Caki2 (cell line): ENCODE data around the gene SEMA5A. TPM values are rescaled to one million over a fixed set of nuclear protein-coding genes. Genes with fewer than 3 reads are reported as not detected.
A peak's percentile ranks its signal among the peaks of the same experiment; 100 is the strongest.

ENCODE experiments used
- DNase-seq: peaks from one replicate; pipeline ENCODE4 v3.0.0-alpha.2; 2015; ENCODE audit warnings: low read depth
- in situ Hi-C: cut with HindIII; loops from 2 replicates; pipeline ENCODE4 v1.10.0; 2016; ENCODE audit warnings: low sequenced_read_pairs, low pct_unique_long_range_greater_than_20kb, mixed read lengths
- total RNA-seq: library from RNA; depleted of rRNA; stranded (reverse); fragments of >200 nt; shearing (Covaris generic); gene quantifications from 2 replicates; pipeline ENCODE4 v1.2.3, GENCODE V29; 2014; ENCODE audit warnings: low replicate concordance; rRNA removed

Gene SEMA5A, protein sequence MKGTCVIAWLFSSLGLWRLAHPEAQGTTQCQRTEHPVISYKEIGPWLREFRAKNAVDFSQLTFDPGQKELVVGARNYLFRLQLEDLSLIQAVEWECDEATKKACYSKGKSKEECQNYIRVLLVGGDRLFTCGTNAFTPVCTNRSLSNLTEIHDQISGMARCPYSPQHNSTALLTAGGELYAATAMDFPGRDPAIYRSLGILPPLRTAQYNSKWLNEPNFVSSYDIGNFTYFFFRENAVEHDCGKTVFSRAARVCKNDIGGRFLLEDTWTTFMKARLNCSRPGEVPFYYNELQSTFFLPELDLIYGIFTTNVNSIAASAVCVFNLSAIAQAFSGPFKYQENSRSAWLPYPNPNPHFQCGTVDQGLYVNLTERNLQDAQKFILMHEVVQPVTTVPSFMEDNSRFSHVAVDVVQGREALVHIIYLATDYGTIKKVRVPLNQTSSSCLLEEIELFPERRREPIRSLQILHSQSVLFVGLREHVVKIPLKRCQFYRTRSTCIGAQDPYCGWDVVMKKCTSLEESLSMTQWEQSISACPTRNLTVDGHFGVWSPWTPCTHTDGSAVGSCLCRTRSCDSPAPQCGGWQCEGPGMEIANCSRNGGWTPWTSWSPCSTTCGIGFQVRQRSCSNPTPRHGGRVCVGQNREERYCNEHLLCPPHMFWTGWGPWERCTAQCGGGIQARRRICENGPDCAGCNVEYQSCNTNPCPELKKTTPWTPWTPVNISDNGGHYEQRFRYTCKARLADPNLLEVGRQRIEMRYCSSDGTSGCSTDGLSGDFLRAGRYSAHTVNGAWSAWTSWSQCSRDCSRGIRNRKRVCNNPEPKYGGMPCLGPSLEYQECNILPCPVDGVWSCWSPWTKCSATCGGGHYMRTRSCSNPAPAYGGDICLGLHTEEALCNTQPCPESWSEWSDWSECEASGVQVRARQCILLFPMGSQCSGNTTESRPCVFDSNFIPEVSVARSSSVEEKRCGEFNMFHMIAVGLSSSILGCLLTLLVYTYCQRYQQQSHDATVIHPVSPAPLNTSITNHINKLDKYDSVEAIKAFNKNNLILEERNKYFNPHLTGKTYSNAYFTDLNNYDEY
- under 0.01 and 0.57 TPM in 2 replicates for total RNA-seq

GRCh38 chr5:9545992-9546851, at the start of gene SEMA5A:
Gene SEMA5A, minus strand, starts transcription at chr5:9546075. Its CDS starts 166,129 bp downstream, at chr5:9379946.
- in situ Hi-C loops, result no loop called here
- DNase-seq, result peak; percentile 65

GRCh38 chr5:9594913-9595312, 49.0 kb upstream of the SEMA5A start:
- DNase-seq, result no peak
- in situ Hi-C loops, result no loop called here

DNA sequence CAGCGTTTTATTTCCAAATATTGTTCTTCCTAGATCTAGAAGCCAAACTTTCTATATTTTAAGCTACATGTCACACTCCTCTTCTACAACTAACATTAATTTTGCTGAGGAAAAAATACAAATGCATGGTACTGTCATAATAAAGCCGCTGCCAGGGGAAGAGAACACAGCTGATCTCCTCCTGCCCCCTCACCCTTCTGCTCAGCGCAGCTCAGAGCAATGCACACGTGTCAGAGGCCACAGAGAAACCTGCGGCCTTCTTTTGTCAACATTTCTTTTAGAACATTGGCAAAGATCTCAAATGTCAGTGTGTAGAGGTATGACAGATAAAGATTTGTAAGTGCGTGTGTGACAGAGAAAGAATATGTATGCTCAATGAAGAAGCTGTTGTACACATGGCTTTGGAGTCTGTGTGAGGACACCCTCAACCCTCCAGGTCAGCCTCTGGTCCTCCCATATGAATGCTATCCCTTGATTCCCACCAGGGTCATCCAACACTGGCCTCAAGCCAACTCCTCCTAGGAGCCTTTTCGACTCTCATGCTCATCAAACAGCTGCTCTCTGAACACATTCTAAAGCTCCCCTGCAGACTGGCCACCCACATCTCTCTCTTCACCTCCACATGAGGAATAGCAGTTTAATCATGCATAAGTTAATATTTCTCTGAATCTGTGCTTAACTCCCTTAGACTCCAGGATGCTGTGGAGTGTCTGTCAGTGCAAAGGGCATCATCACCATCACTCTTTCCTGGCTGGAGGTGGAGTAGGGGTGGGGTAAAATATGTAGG, 43.4 kb upstream of the SEMA5A start:
- in situ Hi-C loops, result no loop called here
- no peak for DNase-seq

- in situ Hi-C loops, result no loop called here
- DNase-seq, result no peak
Observed at GRCh38 chr5:9588254-9588653, 42.4 kb upstream of the SEMA5A start.

- no peak for DNase-seq
- in situ Hi-C loops, result no loop called here
Observed at GRCh38 chr5:9587135-9587534, 41.3 kb upstream of the SEMA5A start.

GRCh38 chr5:9582406-9582805, 36.5 kb upstream of the SEMA5A start:
- DNase-seq, result no peak
- in situ Hi-C loops, result no loop called here

DNA sequence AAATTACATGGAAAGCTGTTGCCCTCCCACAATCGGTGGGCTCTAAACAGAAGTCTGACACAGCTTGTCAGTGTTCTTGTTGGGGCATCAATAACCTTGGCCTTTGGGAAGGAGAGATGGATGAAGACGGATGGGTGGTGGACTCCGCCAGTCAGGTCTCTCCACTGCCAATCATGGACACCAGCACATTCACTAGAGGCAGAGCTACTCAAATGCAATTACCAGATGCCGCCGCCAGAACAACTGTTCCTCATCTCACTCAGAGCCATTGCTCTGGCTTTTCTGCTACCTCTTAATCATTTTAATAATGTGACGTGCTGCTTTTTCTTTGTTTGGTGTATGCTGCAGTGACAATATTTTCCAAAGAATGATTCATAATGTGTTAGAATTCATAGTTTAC, 27.9 kb upstream of the SEMA5A start:
- in situ Hi-C loops, result no loop called here
- DNase-seq, result no peak

GRCh38 chr5:9572246-9572645, 26.4 kb upstream of the SEMA5A start:
- in situ Hi-C loops, result no loop called here

GRCh38 chr5:9570876-9571275, 25.0 kb upstream of the SEMA5A start:
- DNase-seq, result no peak
- in situ Hi-C loops, result no loop called here

More at GRCh38 chr5:9572246-9572645, 26.4 kb upstream of the SEMA5A start:
- no peak for DNase-seq

DNA sequence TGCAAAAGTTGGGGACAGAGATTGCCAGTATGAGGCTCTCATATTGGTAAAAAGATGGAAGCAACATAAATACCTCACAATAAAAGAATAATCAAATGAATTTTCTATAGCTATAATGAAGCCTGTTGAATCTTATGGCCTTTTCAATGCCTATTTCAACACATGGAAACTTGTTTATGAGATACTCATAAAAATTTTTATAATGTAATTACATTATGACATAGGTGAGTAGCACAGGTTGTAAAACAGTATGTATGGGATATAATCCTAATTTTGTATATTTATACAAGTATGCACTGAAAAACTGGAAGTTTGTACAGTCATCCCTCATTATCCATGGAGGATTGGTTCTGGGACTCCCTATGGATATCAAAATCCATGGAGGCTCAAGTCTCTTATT, 21.2 kb upstream of the SEMA5A start:
- in situ Hi-C loops, result no loop called here
- no peak for DNase-seq

DNA sequence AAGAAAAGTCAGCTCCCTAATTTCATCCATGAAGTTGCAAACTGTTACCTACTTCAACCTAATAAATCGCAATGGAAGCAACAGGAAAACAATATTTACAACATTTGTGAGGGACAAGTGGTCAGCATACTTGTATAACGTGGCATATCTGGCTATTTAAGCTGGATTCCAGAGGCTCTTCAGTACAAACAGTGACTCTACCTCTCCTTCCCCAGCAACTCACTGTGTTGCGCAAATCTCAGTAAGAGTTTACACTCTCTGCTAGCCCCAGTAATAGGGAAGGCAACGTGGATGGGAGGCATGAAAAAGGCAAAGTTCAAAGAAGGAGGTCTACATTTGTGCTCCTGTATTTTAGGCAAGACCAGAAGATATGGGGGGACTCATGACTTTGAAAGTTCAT, 18.9 kb upstream of the SEMA5A start:
- DNase-seq, result no peak
- in situ Hi-C loops, result no loop called here

DNA sequence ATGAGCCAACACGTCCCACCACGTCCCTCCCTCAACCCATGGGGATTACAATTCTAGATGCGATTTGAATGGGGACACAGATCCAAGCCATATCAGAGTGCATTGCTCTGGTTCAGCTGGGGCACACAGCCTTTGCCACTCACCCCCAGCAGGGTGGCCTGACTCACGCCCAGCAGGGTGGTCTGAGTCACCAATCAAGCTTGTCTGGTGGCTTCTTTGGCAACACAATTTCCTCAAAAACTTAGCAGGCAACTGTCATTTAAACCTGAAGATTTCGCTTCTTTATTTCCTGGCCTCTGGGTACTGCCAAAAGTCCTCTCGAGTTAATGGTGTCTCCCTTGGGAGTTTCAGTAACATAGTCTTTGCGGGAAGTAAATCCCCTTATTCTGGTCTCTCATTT, 16.3 kb upstream of the SEMA5A start:
- in situ Hi-C loops, result no loop called here
- peak; percentile 23 for DNase-seq

DNA sequence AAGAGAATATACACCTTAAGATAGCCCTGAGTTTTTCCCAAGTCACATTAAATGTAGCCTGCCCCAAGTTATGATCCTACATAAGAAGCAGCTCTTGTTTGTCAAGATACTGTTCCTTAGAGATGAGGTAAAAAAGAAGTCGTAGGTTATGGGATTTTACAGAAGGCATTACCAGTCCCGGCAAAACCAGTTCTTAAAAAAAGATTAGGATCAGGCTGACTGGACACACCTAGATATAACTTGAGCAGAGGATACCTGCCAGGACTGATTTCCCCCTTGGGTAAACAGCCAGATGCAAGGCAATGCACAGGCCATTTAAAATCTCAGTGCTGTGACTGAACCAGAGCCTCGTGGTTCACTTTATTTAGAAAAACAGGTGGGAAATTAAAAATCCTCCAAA, 14.1 kb upstream of the SEMA5A start:
- no peak for DNase-seq
- in situ Hi-C loops, result no loop called here

- DNase-seq, result no peak
- in situ Hi-C loops, result no loop called here
Observed at GRCh38 chr5:9558319-9558965, 12.6 kb upstream of the SEMA5A start.

- in situ Hi-C loops, result no loop called here
- DNase-seq, result no peak
Observed at GRCh38 chr5:9557696-9558095, 11.8 kb upstream of the SEMA5A start.

- no peak for DNase-seq
- in situ Hi-C loops, result no loop called here
Observed at GRCh38 chr5:9555961-9556360, 10.1 kb upstream of the SEMA5A start.

DNA sequence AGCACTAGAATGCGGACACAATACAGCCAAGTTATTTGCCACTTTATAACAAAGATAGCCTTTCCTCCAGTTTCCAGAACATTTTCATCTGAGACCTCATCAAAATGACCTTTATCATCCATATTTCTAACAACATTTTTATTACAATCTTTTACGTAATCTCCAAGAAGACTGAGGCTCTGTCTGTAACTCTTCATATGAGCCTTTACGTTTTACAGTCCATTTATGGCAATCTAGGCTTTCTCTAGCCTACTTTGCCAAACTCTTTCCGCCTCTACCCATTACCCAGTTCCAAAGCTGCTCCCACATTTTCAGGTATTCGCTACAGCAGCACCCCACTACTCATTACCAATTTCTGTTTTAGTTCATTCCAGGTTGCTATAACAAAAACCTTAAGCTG, 8.2 kb upstream of the SEMA5A start:
- in situ Hi-C loops, result no loop called here
- DNase-seq, result no peak
